ENCODE measurements around the gene OAT.

OAT gene

GRCh38 chr10:124429576-124429975, 10.9 kb upstream of the OAT start:
- no peak for TF ChIP-seq CTCF (conservative IDR thresholded peaks at IDR 0.05; ENCODE audit: control insufficient read depth, insufficient read depth, low read depth, low read length)
- no peak for DNase-seq (ENCODE audit: low read depth)
- no peak overlapping the region for H3K4me3 ChIP-seq (ENCODE audit: control insufficient read depth, low read depth, low read length)

GRCh38 chr10:124428207-124428777, 9.6 kb upstream of the OAT start:
- no peak overlapping the region for H3K4me3 ChIP-seq (ENCODE audit: control insufficient read depth, low read depth, low read length)
- DNase-seq (ENCODE audit: low read depth), result no peak
- TF ChIP-seq CTCF (conservative IDR thresholded peaks at IDR 0.05; ENCODE audit: control insufficient read depth, insufficient read depth, low read depth, low read length), result no peak

GRCh38 chr10:124425227-124425962, 6.7 kb upstream of the OAT start:
- no peak for TF ChIP-seq CTCF (conservative IDR thresholded peaks at IDR 0.05; ENCODE audit: control insufficient read depth, insufficient read depth, low read depth, low read length)
- no peak for DNase-seq (ENCODE audit: low read depth)
- H3K4me3 ChIP-seq (ENCODE audit: control insufficient read depth, low read depth, low read length), result no peak overlapping the region

GRCh38 chr10:124423813-124424212, 5.1 kb upstream of the OAT start:
- TF ChIP-seq CTCF (conservative IDR thresholded peaks at IDR 0.05; ENCODE audit: control insufficient read depth, insufficient read depth, low read depth, low read length), result no peak
- no peak for DNase-seq (ENCODE audit: low read depth)
- H3K4me3 ChIP-seq (ENCODE audit: control insufficient read depth, low read depth, low read length), result no peak overlapping the region

GRCh38 chr10:124422742-124423141, 4.0 kb upstream of the OAT start:
- no peak for DNase-seq (ENCODE audit: low read depth)
- H3K4me3 ChIP-seq (ENCODE audit: control insufficient read depth, low read depth, low read length), result no peak overlapping the region
- TF ChIP-seq CTCF (conservative IDR thresholded peaks at IDR 0.05; ENCODE audit: control insufficient read depth, insufficient read depth, low read depth, low read length), result no peak

- TF ChIP-seq CTCF (conservative IDR thresholded peaks at IDR 0.05; ENCODE audit: control insufficient read depth, insufficient read depth, low read depth, low read length), result no peak
- H3K4me3 ChIP-seq (ENCODE audit: control insufficient read depth, low read depth, low read length), result no peak overlapping the region
- DNase-seq (ENCODE audit: low read depth), result no peak
Observed at GRCh38 chr10:124420254-124420653, 1.5 kb upstream of the OAT start.

All from fibroblast of mammary gland (primary cell).